Skin of body (tissue), 2 donors: Measurements from ENCODE around the gene POU3F4. TPM values are rescaled to one million over a fixed set of nuclear protein-coding genes. Genes with fewer than 3 reads are reported as not detected.

Source experiments
- DNase-seq: peaks from one replicate; lab custom pipeline; 2025; lab: John Stamatoyannopoulos, UW
- total RNA-seq: library from RNA; depleted of rRNA; stranded (reverse); fragments of >200 nt; gene quantifications from one replicate; pipeline ENCODE4 v1.2.3, GENCODE V29; 2014

POU3F4 gene
- 0.10 TPM for total RNA-seq

GRCh38 chrX:83508006-83508405, at the start of gene POU3F4:
Gene POU3F4, plus strand, starts transcription at chrX:83508290. Its CDS starts 35 bp downstream, at chrX:83508325.
- no peak for DNase-seq

- no peak for DNase-seq
Measured at GRCh38 chrX:83469551-83469950, 38.5 kb upstream of the POU3F4 start.

DNA sequence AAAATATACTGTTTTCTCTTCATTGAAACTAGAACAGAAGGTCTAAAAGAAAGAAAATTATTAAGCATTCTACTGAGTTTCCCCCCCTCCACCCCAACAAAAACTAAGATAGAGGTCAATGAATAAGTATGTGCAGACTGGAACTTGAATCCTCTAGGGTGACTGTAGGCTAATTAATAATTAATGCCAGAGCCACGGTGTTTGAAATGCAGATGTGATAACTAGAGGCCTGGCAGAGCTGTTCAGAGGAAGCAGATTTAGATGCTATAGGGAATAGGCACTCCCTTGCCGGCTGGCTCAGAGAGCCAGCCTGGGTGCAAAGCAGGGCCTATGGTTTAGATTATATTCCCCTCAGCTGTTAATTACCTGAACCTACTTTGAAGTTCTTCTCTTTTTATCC, 12.2 kb upstream of the POU3F4 start:
- no peak for DNase-seq

DNA sequence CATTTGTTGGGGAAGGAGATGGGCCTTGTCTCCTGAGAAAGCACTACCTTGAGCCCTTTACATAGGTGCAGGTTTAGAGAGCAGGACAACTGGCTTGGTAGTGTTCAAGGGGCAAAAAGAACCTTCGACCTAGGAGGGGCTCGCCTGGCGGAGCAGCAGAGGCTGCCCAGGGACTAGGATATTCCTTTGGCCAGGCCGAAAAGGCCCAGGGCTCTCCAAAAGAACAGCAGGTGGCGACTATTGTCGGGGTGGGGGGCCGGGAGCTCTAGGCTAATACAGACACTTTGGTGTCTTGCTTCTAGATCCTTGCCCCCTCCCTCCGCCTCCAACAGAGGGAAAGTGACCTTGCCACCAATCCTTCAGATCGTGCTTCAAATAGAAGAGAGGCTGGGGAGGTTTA, 7.1 kb upstream of the POU3F4 start:
- DNase-seq, result no peak

GRCh38 chrX:83501530-83501929, 6.6 kb upstream of the POU3F4 start:
- DNase-seq, result no peak

- no peak for DNase-seq
Measured at GRCh38 chrX:83504721-83505479, 3.2 kb upstream of the POU3F4 start.

DNA sequence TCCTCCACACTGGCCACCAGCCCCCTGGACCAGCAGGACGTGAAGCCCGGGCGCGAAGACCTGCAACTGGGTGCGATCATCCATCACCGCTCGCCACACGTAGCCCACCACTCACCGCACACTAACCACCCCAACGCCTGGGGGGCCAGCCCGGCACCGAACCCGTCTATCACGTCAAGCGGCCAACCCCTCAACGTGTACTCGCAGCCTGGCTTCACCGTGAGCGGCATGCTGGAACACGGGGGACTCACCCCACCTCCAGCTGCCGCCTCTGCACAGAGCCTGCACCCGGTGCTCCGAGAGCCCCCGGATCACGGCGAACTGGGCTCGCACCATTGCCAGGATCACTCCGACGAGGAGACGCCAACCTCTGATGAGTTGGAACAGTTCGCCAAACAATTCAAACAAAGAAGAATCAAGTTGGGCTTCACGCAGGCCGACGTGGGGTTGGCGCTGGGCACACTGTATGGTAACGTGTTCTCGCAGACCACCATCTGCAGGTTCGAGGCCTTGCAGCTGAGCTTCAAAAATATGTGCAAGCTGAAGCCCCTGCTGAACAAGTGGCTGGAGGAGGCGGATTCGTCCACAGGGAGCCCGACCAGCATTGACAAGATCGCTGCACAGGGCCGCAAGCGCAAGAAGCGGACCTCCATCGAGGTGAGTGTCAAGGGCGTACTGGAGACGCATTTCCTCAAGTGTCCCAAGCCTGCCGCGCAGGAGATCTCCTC, 600 bp downstream of the POU3F4 start:
- no peak for DNase-seq

- no peak for DNase-seq
Measured at GRCh38 chrX:83509254-83509801, 1.2 kb downstream of the POU3F4 start.

GRCh38 chrX:83510510-83511062, 2.5 kb downstream of the POU3F4 start:
- no peak for DNase-seq

DNA sequence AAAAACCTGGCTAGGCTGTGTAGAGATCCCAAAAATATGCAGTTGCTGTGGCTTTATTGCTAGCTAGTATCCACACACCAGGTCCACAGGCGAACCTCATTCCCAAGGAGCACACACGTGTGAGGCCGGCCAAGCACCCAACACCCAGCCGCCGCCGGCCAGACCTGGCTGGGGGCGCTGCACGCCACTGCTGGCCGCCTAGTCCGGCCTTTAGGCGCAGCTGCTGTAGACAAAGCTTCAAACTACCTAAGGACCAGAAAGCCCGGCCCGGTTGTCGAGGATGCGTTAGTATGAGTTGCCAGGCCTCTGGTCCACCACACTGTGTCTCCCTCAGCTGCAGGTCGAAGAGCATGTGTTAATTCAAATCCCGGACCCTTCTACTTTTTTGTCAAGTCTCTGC, 3.1 kb downstream of the POU3F4 start:
- DNase-seq, result no peak

DNA sequence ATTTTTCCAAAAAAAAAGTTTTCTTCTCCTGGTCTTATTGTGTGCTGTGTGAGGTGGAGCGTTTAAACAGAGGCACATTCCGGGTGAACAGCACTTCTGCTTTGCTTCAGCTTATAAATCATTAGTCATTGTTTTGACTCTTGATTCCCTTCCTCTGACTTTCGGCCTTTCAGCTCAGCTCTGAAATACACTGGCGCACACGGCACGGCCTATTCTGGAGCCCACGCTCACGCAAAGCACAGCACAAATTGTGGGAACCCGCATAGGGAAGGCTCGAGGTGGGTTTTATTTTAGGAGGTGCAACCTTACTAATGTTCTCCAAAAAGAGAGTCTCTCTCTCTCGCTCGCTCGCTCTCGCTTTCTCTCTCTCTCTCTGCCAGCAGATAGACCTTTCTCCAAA, 4.0 kb downstream of the POU3F4 start:
- DNase-seq, result no peak

DNA sequence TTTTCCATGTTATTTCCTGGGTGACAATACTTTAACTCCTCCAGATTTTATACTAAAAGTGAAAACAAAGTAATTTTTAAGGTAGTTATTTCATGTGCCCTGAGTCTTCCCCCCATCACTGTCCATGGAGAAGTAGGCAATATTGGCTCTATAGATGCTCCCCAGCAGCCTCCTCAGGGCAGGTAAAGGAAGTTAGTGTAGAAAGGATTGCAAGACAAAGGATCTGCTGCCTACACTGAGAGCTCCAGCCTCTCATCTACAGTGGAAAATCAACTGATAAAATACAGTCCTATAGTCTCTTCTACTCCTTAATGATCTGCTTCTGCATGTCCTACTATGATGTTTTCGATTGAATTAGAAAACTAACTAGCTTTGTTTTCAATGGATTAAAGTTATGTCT, 8.5 kb downstream of the POU3F4 start:
- DNase-seq, result no peak

DNA sequence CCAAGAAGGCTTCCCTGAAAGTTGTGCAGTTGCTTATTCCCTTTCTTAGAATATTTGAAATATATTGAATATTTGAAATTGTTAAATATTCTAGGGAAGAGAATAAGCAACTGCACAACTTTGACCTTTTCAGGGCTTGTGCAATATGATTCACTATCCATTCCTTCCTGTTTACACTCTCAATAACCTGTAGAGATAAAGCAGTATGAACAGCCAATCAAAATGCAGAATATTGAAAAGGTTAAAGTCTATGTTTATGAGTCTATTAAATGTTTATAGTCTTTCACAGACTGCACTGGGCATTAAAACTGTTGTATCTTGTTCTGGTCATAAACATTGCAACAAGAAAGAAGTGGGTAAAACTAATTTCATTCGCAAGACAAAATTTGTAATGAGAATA, 13.8 kb downstream of the POU3F4 start:
- no peak for DNase-seq

- no peak for DNase-seq
Measured at GRCh38 chrX:83529950-83530349, 21.9 kb downstream of the POU3F4 start.

- no peak for DNase-seq
Measured at GRCh38 chrX:83535417-83536196, 27.5 kb downstream of the POU3F4 start.
